HepG2 (cell line): Measurements from ENCODE around the gene MRPL14. TPM values are rescaled to one million over a fixed set of nuclear protein-coding genes. Genes with fewer than 3 reads are reported as not detected.

Experiments used
- GLI4 ChIP-seq: sonication (generic); formaldehyde crosslinking; IDR thresholded peaks from 2 replicates; pipeline ENCODE4 v1.5.1; 2020; ENCODE audit warnings: missing genetic modification reagents, mild to moderate bottlenecking, moderate library complexity, borderline replicate concordance
- MAZ ChIP-seq, 2 experiments: sonication (generic) in 1 of 2; formaldehyde crosslinking in 1 of 2; IDR thresholded peaks; 2 replicates each; pipeline versions ENCODE4 v1.5.0 to v1.6.1; 2012 to 2020; ENCODE audit warnings: low read depth in 2 of 2, mild to moderate bottlenecking in 2 of 2, borderline replicate concordance in 1 of 2, improper control_type of control experiment in 1 of 2, low read length in 1 of 2, missing genetic modification reagents in 1 of 2, moderate library complexity in 1 of 2
- NCOA1 ChIP-seq: sonication (generic); formaldehyde crosslinking; IDR thresholded peaks from 2 replicates; pipeline ENCODE4 v1.9.0; 2021; ENCODE audit warnings: missing genetic modification reagents
- NFE2 ChIP-seq: sonication (generic); formaldehyde crosslinking; IDR thresholded peaks from 2 replicates; pipeline ENCODE4 v1.4.0; 2020; ENCODE audit warnings: missing genetic modification reagents
- PAF1 ChIP-seq: IDR thresholded peaks from 2 replicates; pipeline ENCODE4 v1.6.1; 2016; ENCODE audit warnings: missing genetic modification reagents, missing compliant biosample characterization
- ZNF207 ChIP-seq: fragments of 450-650 bp; IDR thresholded peaks from 2 replicates; pipeline ENCODE4 v1.6.1; 2016; ENCODE audit warnings: antibody characterized with exemption, borderline replicate concordance
- ZNF33B ChIP-seq: sonication (generic); formaldehyde crosslinking; IDR thresholded peaks from 2 replicates; pipeline ENCODE4 v1.5.1; 2020; ENCODE audit warnings: mild to moderate bottlenecking, missing genetic modification reagents
- ZNF652 ChIP-seq: IDR thresholded peaks from 2 replicates; pipeline ENCODE4 v1.6.1; 2016; ENCODE audit warnings: low read depth, borderline replicate concordance
- ZNF839 ChIP-seq: sonication (generic); formaldehyde crosslinking; IDR thresholded peaks from 2 replicates; pipeline ENCODE4 v1.4.0; 2020; ENCODE audit warnings: missing genetic modification reagents, mild to moderate bottlenecking, borderline replicate concordance
- polyA plus RNA-seq, 8 experiments: library from polyadenylated mRNA; depleted of rRNA in 3 of 8; stranded (reverse) in 7 of 8; unstranded in 1 of 8; fragments of >200 nt; fragmentation: Illumina TruSeq in 4 of 8; extraction: Trizol in 4 of 8; gene quantifications; 2 replicates each; pipeline versions ENCODE4 v1.2.1 to v1.2.3, GENCODE V29; 2011 to 2016; ENCODE audit warnings: low read depth in 4 of 8, missing spikeins in 1 of 8, mixed read lengths in 1 of 8; ENCODE audit not compliant: insufficient read depth in 1 of 8
- total RNA-seq, 5 experiments: library from RNA; depleted of rRNA; stranded (reverse); fragments of >200 nt; fragmentation: Illumina TruSeq; extraction: Trizol; gene quantifications; 2 replicates each; pipeline ENCODE4 v1.2.3, GENCODE V29; 2016; ENCODE audit warnings: low read depth in 1 of 5
- TF ChIP-seq, protein P1 (sequence below): sonication (generic); formaldehyde crosslinking; IDR thresholded peaks from 2 replicates; pipeline ENCODE4 v1.4.0; 2020; ENCODE audit warnings: missing genetic modification reagents, borderline replicate concordance
- TF ChIP-seq, protein P2 (sequence below): sonication (generic); formaldehyde crosslinking; IDR thresholded peaks from 2 replicates; pipeline ENCODE4 v1.8.0; 2022; ENCODE audit warnings: missing genetic modification reagents, mild to moderate bottlenecking, borderline replicate concordance
- TF ChIP-seq, protein P3 (sequence below): sonication (generic); formaldehyde crosslinking; IDR thresholded peaks from 2 replicates; pipeline ENCODE4 v1.4.0; 2020; ENCODE audit warnings: missing genetic modification reagents; ENCODE audit errors: not compliant biosample characterization
- TF ChIP-seq, protein P4 (sequence below): sonication (generic); formaldehyde crosslinking; IDR thresholded peaks from 2 replicates; pipeline ENCODE4 v1.8.0; 2023; ENCODE audit warnings: mild to moderate bottlenecking, missing genetic modification reagents
- TF ChIP-seq, protein P5 (sequence below): sonication (generic); formaldehyde crosslinking; IDR thresholded peaks from 2 replicates; pipeline ENCODE4 v1.4.0; 2020; ENCODE audit warnings: mild to moderate bottlenecking, missing genetic modification reagents, borderline replicate concordance

The MRPL14 gene
- total and polyA plus RNA-seq, 2 of the 13 experiments (the other 11 are each of a cell fraction or from before 2014, with no cell fraction given): 157 to 178 TPM

DNA sequence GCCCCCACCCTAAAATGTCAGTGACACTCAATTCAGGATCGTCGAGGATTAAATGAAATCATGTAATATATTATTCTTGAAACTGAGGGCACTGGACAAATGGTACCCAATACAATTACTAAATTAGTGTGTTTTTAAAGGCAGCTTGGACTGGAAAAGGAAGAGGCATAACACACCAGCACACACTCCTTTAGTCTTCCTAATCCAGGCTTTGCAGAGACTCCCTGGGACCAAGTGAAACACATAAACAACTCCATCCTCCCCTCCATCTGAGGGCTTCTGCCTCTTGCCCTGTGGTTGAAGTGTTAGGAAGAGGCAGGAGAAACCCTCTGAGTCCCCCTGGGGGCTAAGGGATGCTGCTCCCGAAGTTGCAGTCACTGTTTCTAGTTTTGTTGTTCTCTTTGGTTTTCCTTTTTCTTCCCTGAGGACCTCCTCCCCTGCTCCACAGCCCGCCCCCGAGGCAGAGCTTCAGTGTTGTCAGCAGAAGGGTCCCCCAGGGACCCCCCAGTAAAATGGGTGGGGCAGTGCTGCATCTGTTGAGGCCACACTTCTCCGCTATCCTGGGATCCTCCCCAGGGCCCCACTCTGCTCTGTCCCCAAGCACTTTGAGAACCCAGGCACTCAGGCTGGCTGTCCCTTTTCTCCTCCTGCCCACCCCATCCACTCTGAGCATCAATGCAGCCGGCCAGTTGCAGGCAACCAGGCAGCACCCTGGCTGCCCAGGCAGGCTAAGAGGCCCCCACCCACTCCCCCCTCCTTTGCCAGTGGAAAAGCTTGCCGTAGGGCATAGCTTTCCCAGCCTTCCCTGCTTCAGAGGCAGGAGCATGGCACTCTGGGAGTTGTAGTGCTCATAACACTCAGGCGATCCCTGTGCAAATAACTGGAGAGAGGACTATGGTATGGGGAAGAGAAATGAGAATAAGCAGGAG, 6.0 kb upstream of the MRPL14 start (continued):
- TF ChIP-seq NFE2 (CRISPR knock-in tag) (no peak), PAF1 (CRISPR knock-in tag) (no peak), ZNF33B (CRISPR knock-in tag) (no peak), MAZ (IDR thresholded peaks at IDR 0.05; ENCODE audit: borderline replicate concordance, low read depth, low read length) (no peak), MAZ (CRISPR knock-in tag; IDR thresholded peaks at IDR 0.05; ENCODE audit: low read depth) (0 out of 2 replicates have a peak, but pooled peaks have one; percentile 31), ZNF839 (no peak), NCOA1 (CRISPR knock-in tag) (no peak), ZNF207 (no peak), ZNF652 (no peak), GLI4 (no peak)
- TF ChIP-seq, protein P1, sequence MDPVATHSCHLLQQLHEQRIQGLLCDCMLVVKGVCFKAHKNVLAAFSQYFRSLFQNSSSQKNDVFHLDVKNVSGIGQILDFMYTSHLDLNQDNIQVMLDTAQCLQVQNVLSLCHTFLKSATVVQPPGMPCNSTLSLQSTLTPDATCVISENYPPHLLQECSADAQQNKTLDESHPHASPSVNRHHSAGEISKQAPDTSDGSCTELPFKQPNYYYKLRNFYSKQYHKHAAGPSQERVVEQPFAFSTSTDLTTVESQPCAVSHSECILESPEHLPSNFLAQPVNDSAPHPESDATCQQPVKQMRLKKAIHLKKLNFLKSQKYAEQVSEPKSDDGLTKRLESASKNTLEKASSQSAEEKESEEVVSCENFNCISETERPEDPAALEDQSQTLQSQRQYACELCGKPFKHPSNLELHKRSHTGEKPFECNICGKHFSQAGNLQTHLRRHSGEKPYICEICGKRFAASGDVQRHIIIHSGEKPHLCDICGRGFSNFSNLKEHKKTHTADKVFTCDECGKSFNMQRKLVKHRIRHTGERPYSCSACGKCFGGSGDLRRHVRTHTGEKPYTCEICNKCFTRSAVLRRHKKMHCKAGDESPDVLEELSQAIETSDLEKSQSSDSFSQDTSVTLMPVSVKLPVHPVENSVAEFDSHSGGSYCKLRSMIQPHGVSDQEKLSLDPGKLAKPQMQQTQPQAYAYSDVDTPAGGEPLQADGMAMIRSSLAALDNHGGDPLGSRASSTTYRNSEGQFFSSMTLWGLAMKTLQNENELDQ: no peak
- TF ChIP-seq, protein P2, sequence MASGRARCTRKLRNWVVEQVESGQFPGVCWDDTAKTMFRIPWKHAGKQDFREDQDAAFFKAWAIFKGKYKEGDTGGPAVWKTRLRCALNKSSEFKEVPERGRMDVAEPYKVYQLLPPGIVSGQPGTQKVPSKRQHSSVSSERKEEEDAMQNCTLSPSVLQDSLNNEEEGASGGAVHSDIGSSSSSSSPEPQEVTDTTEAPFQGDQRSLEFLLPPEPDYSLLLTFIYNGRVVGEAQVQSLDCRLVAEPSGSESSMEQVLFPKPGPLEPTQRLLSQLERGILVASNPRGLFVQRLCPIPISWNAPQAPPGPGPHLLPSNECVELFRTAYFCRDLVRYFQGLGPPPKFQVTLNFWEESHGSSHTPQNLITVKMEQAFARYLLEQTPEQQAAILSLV (CRISPR knock-in tag): no peak
- TF ChIP-seq, protein P3, sequence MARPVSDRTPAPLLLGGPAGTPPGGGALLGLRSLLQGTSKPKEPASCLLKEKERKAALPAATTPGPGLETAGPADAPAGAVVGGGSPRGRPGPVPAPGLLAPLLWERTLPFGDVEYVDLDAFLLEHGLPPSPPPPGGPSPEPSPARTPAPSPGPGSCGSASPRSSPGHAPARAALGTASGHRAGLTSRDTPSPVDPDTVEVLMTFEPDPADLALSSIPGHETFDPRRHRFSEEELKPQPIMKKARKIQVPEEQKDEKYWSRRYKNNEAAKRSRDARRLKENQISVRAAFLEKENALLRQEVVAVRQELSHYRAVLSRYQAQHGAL: no peak
- TF ChIP-seq, protein P4, sequence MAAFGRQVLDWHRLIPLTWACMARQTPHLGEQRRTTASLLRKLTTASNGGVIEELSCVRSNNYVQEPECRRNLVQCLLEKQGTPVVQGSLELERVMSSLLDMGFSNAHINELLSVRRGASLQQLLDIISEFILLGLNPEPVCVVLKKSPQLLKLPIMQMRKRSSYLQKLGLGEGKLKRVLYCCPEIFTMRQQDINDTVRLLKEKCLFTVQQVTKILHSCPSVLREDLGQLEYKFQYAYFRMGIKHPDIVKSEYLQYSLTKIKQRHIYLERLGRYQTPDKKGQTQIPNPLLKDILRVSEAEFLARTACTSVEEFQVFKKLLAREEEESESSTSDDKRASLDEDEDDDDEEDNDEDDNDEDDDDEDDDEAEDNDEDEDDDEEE (CRISPR knock-in tag): no peak
- TF ChIP-seq, protein P5, sequence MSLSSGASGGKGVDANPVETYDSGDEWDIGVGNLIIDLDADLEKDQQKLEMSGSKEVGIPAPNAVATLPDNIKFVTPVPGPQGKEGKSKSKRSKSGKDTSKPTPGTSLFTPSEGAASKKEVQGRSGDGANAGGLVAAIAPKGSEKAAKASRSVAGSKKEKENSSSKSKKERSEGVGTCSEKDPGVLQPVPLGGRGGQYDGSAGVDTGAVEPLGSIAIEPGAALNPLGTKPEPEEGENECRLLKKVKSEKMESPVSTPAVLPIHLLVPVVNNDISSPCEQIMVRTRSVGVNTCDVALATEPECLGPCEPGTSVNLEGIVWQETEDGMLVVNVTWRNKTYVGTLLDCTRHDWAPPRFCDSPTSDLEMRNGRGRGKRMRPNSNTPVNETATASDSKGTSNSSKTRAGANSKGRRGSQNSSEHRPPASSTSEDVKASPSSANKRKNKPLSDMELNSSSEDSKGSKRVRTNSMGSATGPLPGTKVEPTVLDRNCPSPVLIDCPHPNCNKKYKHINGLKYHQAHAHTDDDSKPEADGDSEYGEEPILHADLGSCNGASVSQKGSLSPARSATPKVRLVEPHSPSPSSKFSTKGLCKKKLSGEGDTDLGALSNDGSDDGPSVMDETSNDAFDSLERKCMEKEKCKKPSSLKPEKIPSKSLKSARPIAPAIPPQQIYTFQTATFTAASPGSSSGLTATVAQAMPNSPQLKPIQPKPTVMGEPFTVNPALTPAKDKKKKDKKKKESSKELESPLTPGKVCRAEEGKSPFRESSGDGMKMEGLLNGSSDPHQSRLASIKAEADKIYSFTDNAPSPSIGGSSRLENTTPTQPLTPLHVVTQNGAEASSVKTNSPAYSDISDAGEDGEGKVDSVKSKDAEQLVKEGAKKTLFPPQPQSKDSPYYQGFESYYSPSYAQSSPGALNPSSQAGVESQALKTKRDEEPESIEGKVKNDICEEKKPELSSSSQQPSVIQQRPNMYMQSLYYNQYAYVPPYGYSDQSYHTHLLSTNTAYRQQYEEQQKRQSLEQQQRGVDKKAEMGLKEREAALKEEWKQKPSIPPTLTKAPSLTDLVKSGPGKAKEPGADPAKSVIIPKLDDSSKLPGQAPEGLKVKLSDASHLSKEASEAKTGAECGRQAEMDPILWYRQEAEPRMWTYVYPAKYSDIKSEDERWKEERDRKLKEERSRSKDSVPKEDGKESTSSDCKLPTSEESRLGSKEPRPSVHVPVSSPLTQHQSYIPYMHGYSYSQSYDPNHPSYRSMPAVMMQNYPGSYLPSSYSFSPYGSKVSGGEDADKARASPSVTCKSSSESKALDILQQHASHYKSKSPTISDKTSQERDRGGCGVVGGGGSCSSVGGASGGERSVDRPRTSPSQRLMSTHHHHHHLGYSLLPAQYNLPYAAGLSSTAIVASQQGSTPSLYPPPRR (CRISPR knock-in tag): no peak
